Activated CD4-positive, CD25-positive, alpha-beta regulatory T cell treated with anti-CD3 and anti-CD28 coated beads, Interleukin-2, amount 50 U/mL, for 24 hours (primary cell): ENCODE data around the gene TMEM170B.

Source experiments
- ATAC-seq, 2 donors: fragments of 150-1000 bp; cut with Tn5 transposase; one replicate each; pipeline ENCODE4 v1.10.0; 2021; ENCODE audit warnings: mild to moderate bottlenecking in 1 of 2, moderate library complexity in 1 of 2

TMEM170B gene, protein sequence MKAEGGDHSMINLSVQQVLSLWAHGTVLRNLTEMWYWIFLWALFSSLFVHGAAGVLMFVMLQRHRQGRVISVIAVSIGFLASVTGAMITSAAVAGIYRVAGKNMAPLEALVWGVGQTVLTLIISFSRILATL

DNA sequence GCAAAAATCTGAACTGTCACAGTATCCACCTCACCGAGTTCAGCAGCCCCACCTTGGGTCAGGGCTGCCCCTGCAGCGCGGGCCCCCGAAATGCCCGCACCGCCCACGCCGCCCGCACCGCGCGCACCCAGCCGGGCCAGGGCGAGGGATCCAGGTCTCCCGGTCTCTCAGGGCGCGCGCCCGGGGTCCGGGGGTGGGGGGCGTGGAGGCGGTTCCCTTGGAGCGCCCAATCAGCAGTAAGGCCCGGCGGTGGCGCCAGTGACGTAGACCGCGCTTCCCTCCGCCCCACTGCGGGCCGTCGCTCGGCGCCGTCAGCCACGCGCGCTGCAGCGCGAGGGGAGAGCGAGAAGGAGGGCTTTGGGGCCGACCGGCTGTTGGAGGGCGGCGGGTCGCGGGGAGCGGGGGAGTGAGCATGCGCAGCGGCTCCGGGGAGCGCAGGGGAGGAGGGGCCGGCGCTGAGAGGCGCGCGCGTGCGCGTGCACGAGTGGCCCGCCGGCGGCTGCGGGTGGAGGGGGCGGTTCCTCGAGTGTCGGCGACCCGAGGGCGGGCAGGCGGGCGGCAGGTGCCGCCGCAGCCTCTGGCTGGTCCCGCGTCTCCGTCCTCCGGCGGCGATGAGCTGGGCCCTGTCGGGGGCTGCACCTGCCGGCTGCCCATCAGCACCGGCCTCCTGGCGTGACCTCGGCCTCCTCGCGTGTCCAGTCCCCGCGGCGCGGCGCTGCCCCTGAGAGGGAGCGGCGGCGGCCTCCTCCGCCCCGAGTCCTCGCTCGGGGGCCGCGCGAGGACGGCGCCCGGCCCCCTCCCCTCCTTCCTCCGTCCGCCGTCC is at the start of gene TMEM170B:
Gene TMEM170B, plus strand, starts transcription at position 521 of the 823 bp plus-strand sequence. CDS start 529 bp downstream, outside the sequence.
- peak; percentile 97 for ATAC-seq

DNA sequence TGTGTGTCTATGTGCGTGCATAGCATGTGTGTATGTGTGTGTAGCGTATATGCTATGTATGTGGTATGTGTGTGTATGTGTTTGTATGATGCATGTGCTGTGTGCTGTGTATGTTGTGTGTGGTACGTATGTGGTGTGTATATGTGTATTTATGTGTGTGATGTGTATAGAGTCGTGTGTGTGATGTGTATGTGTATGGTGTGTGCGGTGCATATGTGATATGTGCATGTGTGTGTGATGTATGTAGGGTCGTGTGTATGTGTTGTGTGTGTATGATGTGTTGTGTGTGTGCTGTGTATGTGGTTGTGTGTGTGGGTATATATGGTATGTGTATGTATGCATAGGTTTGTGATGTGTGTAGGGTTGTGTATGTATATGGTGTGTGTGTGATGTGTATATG is 46.6 kb upstream of the TMEM170B start:
- ATAC-seq: no peak

DNA sequence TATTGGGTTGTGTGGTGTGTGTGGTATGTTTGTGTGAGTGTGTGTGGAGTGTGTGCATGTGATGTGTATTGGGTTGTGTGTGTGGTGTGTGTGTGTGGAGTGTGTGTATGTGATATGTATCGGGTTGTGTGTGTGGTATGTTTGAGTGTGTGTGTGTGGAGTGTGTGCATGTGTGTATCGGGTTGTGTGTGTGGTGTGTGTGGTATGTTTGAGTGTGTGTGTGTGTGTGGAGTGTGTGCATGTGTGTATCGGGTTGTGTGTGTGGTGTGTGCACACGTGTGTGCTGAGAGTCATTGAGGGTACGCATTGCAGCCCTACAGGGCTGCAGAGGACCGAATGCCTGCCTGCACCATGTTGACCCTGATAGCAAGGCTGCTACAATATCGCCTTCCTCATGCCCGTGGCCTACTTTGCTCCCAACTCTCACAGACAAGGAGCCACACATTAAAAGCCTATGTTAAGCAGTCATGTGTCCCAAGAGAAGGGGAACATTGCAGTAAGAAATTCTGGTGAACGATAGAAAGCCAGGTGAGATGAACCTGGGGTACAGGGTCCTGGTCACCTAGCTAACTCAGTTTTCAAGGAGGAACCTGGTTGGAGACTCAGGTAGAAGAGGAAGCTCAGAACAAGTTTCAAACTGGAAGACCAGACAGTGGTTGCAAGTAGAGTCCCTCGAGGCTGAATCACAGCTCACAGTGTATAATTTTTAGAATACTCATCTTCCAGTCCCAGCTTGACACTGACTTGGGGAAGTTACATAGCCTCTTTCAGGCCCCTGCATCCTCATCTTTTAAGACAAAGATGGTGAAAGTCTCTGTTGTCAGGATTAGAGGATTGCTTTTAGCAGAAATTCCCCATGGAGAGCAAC is 45.7 kb upstream of the TMEM170B start:
- peak; percentile 37 to 42 for ATAC-seq

DNA sequence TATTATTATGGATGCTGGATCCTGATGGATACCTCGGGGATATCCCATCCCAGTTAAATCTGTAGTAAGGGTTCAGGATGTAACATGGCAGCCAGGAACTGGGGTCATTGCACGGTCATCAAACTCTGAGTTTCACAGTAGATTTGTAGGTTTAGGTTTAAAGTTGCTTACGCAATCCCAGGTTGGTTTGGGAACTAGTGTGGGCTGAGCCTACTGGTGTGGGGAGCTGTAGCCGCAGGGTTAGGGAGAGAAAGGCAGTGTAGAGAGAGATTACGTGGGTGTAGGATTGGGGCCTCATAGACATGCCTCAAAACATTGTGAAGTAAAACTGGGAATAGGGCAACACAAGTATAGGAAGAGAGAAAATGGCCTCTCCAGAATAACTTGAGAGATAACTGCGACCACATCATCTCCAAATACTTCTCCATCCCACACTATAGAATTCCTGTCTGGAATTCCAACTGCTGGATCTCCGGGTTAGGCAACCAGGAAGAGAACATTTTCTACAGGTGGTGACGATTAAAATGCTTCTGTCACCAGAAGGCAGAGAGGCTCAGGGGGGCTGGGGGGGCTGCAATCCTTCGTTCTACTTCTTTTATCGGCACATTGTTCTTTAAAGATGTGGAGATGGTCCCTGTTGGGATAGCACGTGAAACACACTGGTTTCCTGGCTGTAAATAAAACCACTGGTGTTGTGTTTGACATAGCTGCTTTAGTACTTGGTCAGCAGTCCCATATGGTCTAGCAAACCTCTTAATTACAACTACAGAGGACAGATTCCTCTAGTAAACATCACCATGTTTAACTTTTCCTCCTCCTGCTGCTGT is 44.9 kb upstream of the TMEM170B start:
- no peak for ATAC-seq

DNA sequence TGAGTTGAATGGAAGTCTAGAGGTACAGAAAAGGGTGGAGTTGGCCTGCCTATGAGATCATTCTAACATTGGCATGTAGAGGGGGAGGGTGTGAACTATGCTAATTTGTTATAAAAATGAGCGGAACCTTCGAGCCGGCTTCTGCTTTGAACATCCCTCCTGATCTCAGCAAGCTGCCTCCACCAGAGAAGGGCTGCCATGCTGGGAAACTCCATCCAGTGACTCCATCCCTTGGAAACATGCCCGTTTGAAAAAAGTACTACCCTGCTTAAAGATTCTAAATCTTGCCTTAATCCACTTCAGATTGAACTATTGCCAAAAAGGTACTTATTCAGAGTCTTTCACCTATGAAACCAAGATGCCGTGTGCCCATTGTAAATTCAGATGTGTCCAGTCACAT is 43.6 kb upstream of the TMEM170B start:
- no peak for ATAC-seq

DNA sequence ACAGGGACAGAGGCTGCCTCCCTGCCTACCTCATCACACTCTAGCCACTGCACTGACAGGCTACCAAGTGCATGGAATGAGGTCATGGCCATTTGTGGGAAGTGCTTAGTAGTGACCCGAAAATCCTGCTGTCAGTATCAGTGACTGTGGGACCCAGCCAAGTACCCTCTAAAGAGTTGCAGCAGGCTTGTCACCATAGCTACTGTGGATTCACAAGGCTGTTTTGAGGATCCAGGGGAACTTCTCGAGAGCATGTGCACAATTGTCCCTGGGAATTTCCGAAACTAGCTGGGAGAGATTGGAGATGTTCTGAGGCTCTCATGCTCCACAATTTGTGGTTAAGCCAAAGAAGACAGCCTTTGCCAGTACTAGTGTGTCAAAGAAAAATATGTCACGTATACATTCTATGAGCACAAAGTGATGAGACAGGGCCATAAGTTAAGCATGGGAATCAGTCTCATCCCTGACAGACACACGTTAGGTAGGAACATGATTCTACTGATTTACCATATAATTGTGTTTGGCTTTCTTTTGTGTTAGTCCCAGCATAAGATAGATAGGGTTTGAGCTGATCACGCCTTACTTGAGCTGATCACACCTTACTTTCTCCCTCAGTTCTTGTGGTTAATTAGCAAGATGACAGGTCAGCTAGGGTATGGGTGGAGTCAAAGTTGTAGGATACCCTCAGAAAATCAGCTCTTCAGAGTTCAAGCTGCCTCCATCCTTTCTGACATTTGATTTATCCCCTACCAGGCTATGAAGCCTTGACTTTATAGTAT is 42.6 kb upstream of the TMEM170B start:
- no peak for ATAC-seq

DNA sequence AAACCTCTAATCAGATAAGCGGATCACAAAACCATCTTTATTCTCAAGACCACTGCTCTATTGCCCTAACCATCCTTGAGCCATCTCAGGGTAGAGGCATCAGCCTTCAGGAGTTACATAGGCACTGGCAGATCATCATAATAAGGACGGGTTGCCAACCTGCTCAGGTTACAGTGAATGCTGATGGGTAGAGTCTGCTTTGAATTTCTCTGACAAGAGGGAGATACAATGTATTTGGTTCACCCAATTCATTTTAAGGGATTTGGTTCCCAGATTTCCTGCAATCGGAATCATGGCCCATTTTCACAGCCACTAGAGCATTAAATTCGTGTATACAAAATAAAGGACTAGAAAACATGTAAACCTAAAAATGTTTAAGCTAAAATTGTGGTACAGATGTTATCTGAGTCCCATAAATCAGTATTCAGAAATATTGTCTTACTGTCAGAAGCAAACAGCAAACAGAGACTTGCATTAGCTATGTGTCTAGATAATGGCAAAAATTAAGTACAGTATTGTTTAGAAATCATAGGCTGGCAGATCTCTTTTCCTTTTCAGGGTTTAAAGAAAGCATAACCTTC is 41.9 kb upstream of the TMEM170B start:
- no peak for ATAC-seq

DNA sequence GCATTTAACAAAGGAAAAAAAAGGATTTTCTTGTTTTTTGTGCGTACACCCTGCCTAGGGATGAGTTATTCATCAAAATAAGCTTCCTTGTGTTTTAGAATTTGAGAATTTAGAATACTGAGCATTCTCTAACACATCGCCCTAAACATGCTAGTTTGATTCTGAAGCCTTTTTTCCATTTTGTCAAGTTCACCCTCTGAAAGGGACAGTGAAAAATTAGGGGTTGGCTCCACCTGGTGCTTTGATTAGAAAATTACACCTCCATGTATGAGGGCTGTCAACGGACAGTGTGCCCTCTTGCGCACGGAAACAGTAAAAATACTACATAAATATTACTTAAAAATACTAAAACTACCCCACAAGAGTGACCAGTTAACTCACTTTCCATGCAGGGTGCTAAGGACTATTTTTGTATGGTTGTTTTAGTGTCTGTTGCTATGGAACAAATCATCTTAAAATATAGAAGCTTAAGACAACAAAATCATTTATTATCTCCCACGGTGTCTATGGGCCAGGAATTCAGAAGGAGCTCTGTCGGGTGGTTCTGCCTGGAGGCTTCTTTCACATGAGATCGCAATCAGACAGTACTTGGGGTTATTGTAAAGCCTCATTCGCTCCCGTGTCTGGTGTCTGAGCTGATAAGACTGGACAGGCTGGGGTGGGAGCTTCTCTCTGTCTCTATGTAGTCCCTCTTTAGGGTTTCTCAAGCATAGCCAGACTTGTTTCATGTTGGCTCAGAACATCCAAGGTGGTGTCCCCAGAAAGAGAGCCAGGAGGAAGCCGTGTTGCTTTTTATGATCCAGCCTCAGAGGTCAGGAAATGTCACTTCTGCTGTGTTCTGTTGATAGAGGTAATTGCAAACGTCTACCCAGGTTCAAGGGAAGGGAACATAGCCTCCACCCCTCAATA is 41.1 kb upstream of the TMEM170B start:
- peak; percentile 79 for ATAC-seq

DNA sequence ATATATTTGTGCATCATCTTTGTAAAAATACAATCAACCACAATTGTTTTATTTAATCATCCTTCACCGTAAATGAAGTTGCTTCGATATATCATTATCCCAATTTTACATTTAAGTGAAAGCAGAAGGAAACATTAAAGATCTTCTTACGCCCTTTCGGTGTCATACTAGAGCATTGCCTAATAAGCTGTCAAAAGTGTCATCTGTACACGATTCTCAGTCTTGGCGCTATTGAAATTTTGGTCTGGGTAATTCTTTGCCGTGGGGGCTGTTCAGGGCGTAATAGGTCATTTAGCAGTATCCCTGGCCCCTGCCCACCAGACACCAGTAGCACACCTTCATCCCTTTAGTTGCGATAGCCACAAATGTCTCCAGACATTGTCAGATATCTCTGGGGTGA is 40.4 kb upstream of the TMEM170B start:
- ATAC-seq: no peak

DNA sequence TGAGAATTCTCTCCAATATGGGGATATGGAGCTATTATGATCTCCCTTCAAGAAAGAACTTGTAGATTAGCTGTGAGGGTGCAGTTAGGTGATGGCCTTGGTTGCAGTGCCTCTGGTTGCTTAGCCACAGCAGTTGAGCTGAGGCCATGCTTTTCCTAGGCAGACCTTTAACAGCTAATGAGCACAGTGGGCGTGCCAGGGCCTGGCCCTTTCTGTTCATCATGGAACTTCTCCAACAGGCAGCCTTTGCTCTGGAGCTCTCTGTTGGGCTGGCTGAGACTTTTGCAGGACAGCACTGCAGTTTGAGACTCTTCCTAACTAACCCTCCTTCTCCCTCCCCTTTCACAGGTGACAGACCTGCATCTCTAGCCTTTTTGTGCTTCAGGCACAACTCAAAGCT is 39.7 kb upstream of the TMEM170B start:
- ATAC-seq: no peak

DNA sequence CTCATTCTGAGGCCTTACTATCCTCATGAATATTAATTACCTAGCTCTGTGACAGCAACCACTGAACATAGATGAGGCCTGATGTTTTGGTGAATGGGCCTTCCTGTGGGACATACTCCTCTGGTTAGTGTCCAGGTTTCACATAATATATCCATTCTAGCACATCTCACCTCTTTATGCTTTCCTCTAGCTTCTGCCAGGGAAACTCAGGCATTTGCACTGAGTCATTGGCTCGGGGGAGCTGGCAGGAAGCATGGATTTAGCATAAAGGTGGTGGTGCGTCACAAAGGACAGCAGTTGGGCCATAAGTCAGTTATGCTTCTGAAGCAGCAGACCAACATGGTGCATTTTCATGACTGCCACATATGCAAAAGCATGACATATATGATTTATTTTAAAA is 37.5 kb upstream of the TMEM170B start:
- ATAC-seq: no peak

DNA sequence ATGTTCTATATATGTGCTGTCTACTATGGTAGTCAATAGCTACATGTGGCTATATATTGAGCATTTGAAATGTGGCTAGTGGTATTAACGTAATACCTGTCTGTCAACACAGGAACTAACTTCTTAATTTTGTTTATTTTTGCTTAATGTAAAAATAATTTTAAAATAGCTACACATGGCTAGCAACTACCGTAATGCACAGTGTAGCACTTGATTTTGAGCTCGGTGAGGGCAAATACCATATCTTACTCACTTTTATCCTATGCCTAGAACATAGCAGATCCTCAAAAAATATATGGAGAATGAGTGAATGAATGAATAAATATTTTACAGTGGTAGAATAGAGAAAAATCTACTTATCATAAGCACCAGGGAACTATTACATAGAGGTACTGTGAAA is 28.1 kb upstream of the TMEM170B start:
- no peak for ATAC-seq

DNA sequence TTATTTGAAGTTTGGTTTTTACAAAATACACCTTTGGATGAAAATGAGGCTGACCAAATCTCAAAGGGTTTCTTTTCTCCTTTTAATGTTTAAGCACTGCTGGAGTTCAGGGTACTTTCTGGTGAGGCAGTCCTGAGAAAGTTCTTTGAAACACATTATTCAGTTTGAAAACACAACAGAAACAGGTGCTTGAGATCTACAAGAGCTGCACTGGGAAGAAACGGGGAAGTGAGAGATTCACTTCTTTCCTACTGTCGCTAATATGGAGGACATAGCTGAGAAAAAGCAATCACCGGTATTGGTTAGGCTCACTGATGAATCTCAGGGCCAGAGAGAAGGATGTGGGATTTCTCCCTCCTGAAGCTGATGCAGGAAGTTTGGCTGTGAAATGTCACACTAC is 22.9 kb upstream of the TMEM170B start:
- ATAC-seq: peak in 1 of 2 donors; percentile 38

DNA sequence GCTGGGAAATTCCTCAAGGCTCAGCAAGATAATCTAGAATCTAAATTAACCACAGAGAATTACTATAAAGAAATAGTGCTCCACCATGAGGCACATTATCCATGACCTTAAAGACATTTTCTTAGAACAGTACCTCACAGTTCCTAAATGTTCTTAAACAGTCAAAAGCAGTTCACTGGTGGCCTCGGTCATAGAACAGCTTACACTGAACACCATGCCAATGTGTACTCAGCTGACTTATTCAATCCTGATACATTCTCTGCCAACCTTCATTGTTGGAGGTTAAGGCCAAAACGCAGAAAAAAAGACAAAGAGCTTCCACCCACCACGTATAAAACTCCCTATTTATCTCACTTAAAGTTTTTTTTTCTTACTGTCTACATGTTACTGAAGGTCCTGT is 21.8 kb upstream of the TMEM170B start:
- ATAC-seq: no peak

DNA sequence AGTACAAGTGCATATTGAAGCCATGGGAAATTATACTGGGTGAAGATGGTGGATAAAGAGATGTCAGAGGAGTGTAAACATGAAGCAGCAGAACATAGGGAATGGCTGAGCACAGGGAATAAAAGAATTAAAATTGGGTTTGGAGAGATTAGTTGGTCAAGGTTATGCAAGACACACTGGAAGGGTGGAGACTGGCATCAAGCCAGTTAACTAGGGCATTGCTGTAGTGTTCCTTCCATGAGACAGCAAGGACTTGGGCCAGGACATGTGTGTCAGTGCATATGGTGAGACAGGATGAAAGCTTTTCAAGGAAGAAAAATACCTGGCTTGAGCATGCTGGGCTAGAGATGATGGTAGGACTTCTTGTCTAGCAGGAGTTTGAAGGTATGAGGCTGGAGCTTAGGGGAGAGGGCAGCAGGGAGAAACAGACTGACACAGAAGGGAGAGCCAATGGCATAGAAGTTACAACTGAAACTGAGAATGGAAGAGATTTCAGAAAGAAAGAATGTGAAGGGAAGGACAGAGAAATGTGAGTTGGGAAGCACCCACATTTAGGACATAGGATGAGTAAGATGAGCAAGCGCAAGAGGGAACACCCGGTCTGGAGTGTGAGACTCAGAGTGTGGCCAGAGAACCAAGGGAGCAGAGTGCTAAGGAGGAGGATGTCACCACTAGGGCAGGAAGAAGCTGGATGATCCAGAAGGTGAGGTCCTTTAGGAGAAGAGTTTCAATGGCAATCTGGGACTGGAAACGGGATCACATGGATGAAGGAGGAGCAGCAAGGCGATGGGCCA is 14.5 kb upstream of the TMEM170B start:
- no peak for ATAC-seq

DNA sequence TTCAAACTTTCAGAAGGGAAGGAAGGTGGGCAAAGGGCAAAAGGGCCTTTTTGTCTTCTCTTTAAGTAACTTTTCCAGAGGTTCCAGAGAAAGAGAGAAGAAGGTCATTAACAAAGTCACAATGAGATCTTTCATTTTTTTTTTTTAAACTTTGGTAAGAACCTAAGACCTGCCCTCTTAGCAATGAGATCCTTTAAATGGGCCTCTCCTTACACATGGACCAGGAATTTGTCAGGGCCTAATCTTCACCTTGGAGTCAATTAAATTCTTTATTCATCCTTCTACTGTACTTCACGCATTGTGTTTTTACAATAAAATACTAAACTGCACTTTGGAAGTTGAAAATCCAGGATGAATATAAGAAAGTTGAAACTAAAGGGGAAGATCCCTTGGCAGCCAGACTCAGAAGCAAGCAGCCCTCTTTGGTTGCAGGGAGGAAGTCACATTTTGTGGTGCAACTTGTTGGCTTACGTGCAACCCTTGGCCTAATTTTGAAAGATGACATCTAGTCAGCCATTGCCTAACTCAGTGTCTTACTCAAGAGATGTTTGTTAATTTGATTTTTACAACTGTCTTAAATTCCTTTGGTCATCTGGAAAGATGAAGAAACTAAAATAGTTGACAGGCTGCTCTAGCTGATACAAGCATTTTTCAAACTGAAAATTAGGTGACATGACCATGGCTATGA is 11.9 kb upstream of the TMEM170B start:
- no peak for ATAC-seq

DNA sequence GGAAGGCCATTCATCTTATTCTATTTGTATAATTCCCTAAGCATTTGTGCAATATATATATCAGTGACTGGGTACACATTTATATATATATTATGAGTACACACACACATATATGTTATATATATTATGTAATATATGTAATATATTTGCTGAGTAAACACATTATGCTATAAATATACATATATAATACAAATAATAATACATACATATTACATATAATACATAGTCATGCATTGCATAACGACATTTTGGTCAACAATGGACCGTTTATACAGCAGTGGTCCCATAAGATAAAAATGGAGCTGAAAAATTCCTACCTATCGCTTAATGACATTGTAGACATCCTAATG is 11.4 kb upstream of the TMEM170B start:
- no peak for ATAC-seq

DNA sequence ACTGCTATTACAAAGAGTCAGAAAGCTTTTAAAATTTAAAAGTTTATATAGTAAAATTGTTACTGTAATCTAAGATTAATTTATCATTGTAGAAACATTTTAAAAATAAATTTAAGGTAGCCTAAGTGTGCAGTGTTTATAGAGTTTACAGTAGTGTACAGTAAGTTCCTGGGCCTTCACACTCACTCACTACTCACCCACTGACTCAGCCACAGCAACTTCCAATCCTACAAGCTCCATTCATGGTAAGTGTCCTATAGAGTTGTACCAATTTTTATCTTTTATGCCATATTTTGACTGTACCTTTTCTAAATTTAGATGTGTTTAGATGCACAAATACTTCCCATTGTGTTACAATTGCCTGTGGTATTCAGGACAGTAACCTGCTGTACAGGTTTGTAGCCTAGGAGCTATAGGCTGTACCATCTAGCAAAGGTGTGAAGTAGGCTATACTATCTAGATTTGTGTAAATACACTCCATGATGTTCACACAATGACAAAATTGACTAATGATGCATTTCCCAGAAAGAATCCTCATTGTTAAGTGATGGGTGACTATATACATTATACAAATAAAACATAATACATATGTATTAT is 10.2 kb upstream of the TMEM170B start:
- no peak for ATAC-seq

DNA sequence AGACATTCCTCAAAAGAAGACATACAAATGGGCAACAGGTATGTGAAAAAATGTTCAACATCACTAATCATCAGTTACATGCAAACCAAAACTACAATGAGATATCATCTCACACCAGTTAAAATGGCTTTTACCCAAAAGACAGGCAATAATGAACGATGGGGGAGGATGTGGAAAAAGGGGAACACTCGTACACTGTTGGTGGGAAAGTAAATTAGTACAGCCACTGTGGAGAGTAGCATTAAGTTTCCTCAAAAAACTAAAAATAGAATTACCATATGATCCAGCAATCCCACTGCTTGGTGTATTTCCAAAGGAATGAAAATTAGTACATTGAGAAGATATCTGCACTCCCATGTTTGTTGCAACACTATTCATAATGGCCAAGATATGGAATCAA is 8.6 kb upstream of the TMEM170B start:
- ATAC-seq: no peak
